NB4 (cell line): ENCODE measurements around the gene GRID2.

Experiments
- MYC ChIP-seq: IDR thresholded peaks from 2 replicates; pipeline ENCODE4 v1.6.1; 2011; ENCODE audit warnings: low read depth, low read length
- POLR2A ChIP-seq: IDR thresholded peaks from 2 replicates; pipeline ENCODE4 v1.6.1; 2011; ENCODE audit warnings: mild to moderate bottlenecking; ENCODE audit not compliant: insufficient read length; ENCODE audit errors: extremely low read depth
- TF ChIP-seq, protein P1 (sequence below): IDR thresholded peaks from one replicate; pipeline ENCODE4 v1.5.1; 2012; ENCODE audit warnings: low read depth, low read length

DNA sequence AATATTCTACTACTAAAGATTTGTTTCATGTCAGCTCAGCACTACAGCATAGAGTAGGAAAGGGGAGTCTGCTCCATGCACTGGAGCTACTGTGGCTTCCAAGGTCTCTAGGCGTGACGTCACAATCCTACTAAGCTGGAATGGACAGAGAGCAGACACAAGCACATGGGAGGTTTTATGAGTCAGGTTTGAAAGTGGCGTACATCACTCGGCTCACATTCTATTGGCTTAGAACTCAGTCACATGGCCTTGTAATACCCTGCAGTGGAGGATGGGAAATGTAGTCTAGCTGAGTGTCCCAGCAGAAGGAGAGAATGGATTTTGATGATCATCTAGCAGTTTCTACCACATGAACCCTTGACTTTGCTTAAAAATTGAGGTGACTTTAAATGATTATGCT is 899.9 kb downstream of the GRID2 start:
- TF ChIP-seq POLR2A: no peak
- no peak for TF ChIP-seq MYC
- TF ChIP-seq, protein P1, sequence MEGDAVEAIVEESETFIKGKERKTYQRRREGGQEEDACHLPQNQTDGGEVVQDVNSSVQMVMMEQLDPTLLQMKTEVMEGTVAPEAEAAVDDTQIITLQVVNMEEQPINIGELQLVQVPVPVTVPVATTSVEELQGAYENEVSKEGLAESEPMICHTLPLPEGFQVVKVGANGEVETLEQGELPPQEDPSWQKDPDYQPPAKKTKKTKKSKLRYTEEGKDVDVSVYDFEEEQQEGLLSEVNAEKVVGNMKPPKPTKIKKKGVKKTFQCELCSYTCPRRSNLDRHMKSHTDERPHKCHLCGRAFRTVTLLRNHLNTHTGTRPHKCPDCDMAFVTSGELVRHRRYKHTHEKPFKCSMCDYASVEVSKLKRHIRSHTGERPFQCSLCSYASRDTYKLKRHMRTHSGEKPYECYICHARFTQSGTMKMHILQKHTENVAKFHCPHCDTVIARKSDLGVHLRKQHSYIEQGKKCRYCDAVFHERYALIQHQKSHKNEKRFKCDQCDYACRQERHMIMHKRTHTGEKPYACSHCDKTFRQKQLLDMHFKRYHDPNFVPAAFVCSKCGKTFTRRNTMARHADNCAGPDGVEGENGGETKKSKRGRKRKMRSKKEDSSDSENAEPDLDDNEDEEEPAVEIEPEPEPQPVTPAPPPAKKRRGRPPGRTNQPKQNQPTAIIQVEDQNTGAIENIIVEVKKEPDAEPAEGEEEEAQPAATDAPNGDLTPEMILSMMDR: no peak
